SK-N-SH treated with all-trans-retinoic acid at 6 μM for 48 hours (cell line): ENCODE measurements around the gene ENPP7.

Source experiments
- BACH2 ChIP-seq: fragments of 250-450 bp; sonication (Bioruptor Pico); IDR thresholded peaks from 2 replicates; pipeline ENCODE4 v1.9.0; 2021; ENCODE audit warnings: mild to moderate bottlenecking, borderline replicate concordance
- CREB5 ChIP-seq: fragments of 250-450 bp; sonication (Bioruptor Pico); IDR thresholded peaks from 2 replicates; pipeline ENCODE4 v1.5.1; 2020; ENCODE audit warnings: low read depth, mild to moderate bottlenecking, moderate library complexity
- CSDC2 ChIP-seq: fragments of 250-450 bp; sonication (Bioruptor Pico); IDR thresholded peaks from 2 replicates; pipeline ENCODE4 v1.5.0; 2020; ENCODE audit warnings: mild to moderate bottlenecking, moderate library complexity
- POU6F1 ChIP-seq: fragments of 250-450 bp; sonication (Bioruptor Pico); IDR thresholded peaks from 2 replicates; pipeline ENCODE4 v1.8.0; 2021; ENCODE audit warnings: low read depth, mild to moderate bottlenecking, moderate library complexity, borderline replicate concordance
- PPARA ChIP-seq: fragments of 250-450 bp; sonication (Bioruptor Pico); IDR thresholded peaks from 2 replicates; pipeline ENCODE4 v1.5.0; 2020; ENCODE audit warnings: mild to moderate bottlenecking, borderline replicate concordance
- RARB ChIP-seq: fragments of 250-450 bp; sonication (Bioruptor Pico); IDR thresholded peaks from 2 replicates; pipeline ENCODE4 v1.8.0; 2021; ENCODE audit warnings: mild to moderate bottlenecking, moderate library complexity
- TSHZ2 ChIP-seq: fragments of 250-450 bp; sonication (Bioruptor Pico); IDR thresholded peaks from 2 replicates; pipeline ENCODE4 v1.5.0; 2020; ENCODE audit warnings: mild to moderate bottlenecking, moderate library complexity
- ZC3H10 ChIP-seq: fragments of 250-450 bp; sonication (Bioruptor Pico); IDR thresholded peaks from 2 replicates; pipeline ENCODE4 v1.5.1; 2021; ENCODE audit warnings: mild to moderate bottlenecking, moderate library complexity
- ZNF565 ChIP-seq: fragments of 450-650 bp; formaldehyde crosslinking; conservative IDR thresholded peaks from 2 replicates; pipeline ENCODE4 v1.5.0; 2020; ENCODE audit warnings: low read depth, mild to moderate bottlenecking, moderate library complexity
- ZNF70 ChIP-seq: fragments of 450-650 bp; formaldehyde crosslinking; IDR thresholded peaks from 2 replicates; pipeline ENCODE4 v1.5.0; 2020; ENCODE audit warnings: mild to moderate bottlenecking, moderate library complexity

- no peak for TF ChIP-seq PPARA (CRISPR knock-in tag)
- TF ChIP-seq ZNF70 (CRISPR knock-in tag) = no peak
- no peak for TF ChIP-seq ZNF565
- no peak for TF ChIP-seq TSHZ2 (CRISPR knock-in tag)
- no peak for TF ChIP-seq ZC3H10
- no peak for TF ChIP-seq CSDC2
- TF ChIP-seq BACH2 = no peak
- no peak for TF ChIP-seq POU6F1 (CRISPR knock-in tag)
- no peak for TF ChIP-seq CREB5 (CRISPR knock-in tag)
- TF ChIP-seq RARB (CRISPR knock-in tag) = no peak
Measured at GRCh38 chr17:79742589-79742918, 11.8 kb downstream of the ENPP7 start.
